GM12891 (cell line): ENCODE results near the gene RNF133.

ENCODE experiments used
- DNase-seq: peaks from one replicate; pipeline ENCODE4 v3.0.0; 2011; ENCODE audit warnings: low spot score; ENCODE audit not compliant: insufficient read length
- FAIRE-seq: peaks from 2 replicates; lab custom pipeline; 2011; peaks lifted over from hg19 to GRCh38; lab: Jason Lieb, UNC
- POLR2A ChIP-seq: IDR thresholded peaks from 2 replicates; pipeline ENCODE4 v1.6.1; 2011; ENCODE audit warnings: low read depth, low read length, control low read depth
- POLR2AphosphoS5 ChIP-seq: IDR thresholded peaks from 2 replicates; pipeline ENCODE4 v1.6.1; 2011; ENCODE audit warnings: low read depth, low read length, control low read depth
- POU2F2 ChIP-seq: IDR thresholded peaks from 2 replicates; pipeline ENCODE4 v1.6.1; 2011; ENCODE audit warnings: low read depth, mild to moderate bottlenecking, control low read depth, low read length, moderate library complexity
- SPI1 ChIP-seq: IDR thresholded peaks from 2 replicates; pipeline ENCODE4 v1.6.1; 2011; ENCODE audit warnings: low read depth, low read length, control low read depth
- TAF1 ChIP-seq: IDR thresholded peaks from 2 replicates; pipeline ENCODE4 v1.6.1; 2011; ENCODE audit warnings: low read depth, low read length, control low read depth

The RNF133 gene

GRCh38 chr7:122651451-122651850 lies 47.5 kb downstream of the RNF133 start:
- no peak for TF ChIP-seq POU2F2
- no peak for TF ChIP-seq POLR2A
- TF ChIP-seq POLR2AphosphoS5, result no peak
- TF ChIP-seq TAF1, result no peak
- TF ChIP-seq SPI1, result no peak
- FAIRE-seq (no peak), DNase-seq (no peak)
